SK-N-SH treated with all-trans-retinoic acid at 6 μM for 48 hours (cell line): ENCODE measurements around the gene LCE3E.

Experiments
- ESRRG ChIP-seq: fragments of 250-450 bp; sonication (Bioruptor Pico); IDR thresholded peaks from 2 replicates; pipeline ENCODE4 v1.6.1; 2021; ENCODE audit warnings: mild to moderate bottlenecking
- PATZ1 ChIP-seq: fragments of 250-450 bp; sonication (Bioruptor Pico); IDR thresholded peaks from 2 replicates; pipeline ENCODE4 v1.8.0; 2020; ENCODE audit warnings: mild to moderate bottlenecking, moderate library complexity, borderline replicate concordance
- SNAI2 ChIP-seq: fragments of 250-450 bp; sonication (Bioruptor Pico); IDR thresholded peaks from 2 replicates; pipeline ENCODE4 v1.5.0; 2020; ENCODE audit warnings: mild to moderate bottlenecking, moderate library complexity
- ZFP3 ChIP-seq: fragments of 250-450 bp; sonication (Bioruptor Pico); IDR thresholded peaks from 2 replicates; pipeline ENCODE4 v1.5.0; 2020; ENCODE audit warnings: mild to moderate bottlenecking, moderate library complexity

DNA sequence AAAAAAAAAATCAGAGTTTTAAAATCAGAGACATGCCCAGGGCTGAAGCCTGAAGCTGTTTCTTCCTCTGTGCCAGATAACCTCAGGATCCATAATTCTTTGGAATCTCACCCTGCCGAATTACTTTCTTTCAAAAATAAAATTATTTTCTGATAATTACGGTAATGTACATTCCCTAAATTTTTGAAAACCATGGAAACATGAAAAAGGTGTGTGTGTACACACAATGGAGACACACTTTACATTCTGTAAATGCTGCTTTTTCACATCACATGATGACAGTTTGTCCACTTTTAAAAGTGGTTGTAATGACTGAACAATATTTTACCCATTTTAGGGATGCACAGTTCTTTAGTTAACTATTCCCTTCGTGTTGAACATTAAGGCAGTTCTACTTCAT, 30.8 kb downstream of the LCE3E start:
- TF ChIP-seq ZFP3 (CRISPR knock-in tag), result no peak
- no peak for TF ChIP-seq PATZ1 (CRISPR knock-in tag)
- no peak for TF ChIP-seq SNAI2 (CRISPR knock-in tag)
- no peak for TF ChIP-seq ESRRG (CRISPR knock-in tag)
